Neural cell (in vitro differentiated cells): Measurements from ENCODE around the gene KRTDAP.

ENCODE experiments used
- CTCF ChIP-seq: fragments of 450-650 bp; IDR thresholded peaks from 2 replicates; pipeline ENCODE4 v1.5.1; 2014; ENCODE audit warnings: antibody characterized with exemption, mild to moderate bottlenecking, moderate library complexity; ENCODE audit not compliant: poor library complexity, severe bottlenecking
- POLR2AphosphoS5 ChIP-seq: IDR thresholded peaks from 2 replicates; pipeline ENCODE4 v1.6.1; 2012

- TF ChIP-seq CTCF: no peak
- TF ChIP-seq POLR2AphosphoS5: no peak
Observed at GRCh38 chr19:35539314-35539713, 49.0 kb upstream of the KRTDAP start.
